Breast epithelium (tissue), 4 donors: Measurements from ENCODE around the gene TNPO1. TPM values are rescaled to one million over a fixed set of nuclear protein-coding genes. Genes with fewer than 3 reads are reported as not detected.

ENCODE experiments used
- DNase-seq, 2 donors: peaks; one replicate each; pipeline ENCODE4 v3.0.0-alpha.2; 2019; ENCODE audit warnings: low spot score in 2 of 2
- H3K27ac ChIP-seq, 2 donors: fragments of 200-600 bp; sonication (generic) in 1 of 2; one replicate each; pipeline ENCODE4 v1.5.1; 2016 to 2019; ENCODE audit warnings: mild to moderate bottlenecking in 1 of 2
- H3K27me3 ChIP-seq, 2 donors: fragments of 200-600 bp; sonication (generic) in 1 of 2; one replicate each; pipeline versions ENCODE4 v1.5.1 to v1.6.0; 2017 to 2019; ENCODE audit warnings: control low read depth in 1 of 2, mild to moderate bottlenecking in 1 of 2
- H3K36me3 ChIP-seq: fragments of 200-600 bp; one replicate; pipeline ENCODE4 v1.5.1; 2019
- H3K4me1 ChIP-seq, 2 donors: fragments of 200-600 bp; sonication (generic); one replicate each; pipeline ENCODE4 v1.5.1; 2016 to 2019; ENCODE audit warnings: control low read depth in 1 of 2
- H3K4me3 ChIP-seq, 3 donors: fragments of 200-600 bp; sonication (generic); 1 replicate in 2 of 3; 2 replicates in 1 of 3; pipeline ENCODE4 v1.5.1; 2016 to 2019; ENCODE audit warnings: mild to moderate bottlenecking in 3 of 3, moderate library complexity in 2 of 3
- H3K9me3 ChIP-seq, 2 donors: fragments of 200-600 bp; sonication (generic) in 1 of 2; one replicate each; pipeline ENCODE4 v1.5.1; 2016 to 2019; ENCODE audit warnings: control low read depth in 1 of 2
- CTCF ChIP-seq, 3 donors: fragments of 450-650 bp; IDR thresholded peaks; one replicate each; pipeline ENCODE4 v1.5.1; 2016 to 2017; ENCODE audit warnings: antibody characterized with exemption in 3 of 3, mild to moderate bottlenecking in 3 of 3, moderate library complexity in 3 of 3
- POLR2A ChIP-seq: fragments of 450-650 bp; IDR thresholded peaks from one replicate; pipeline ENCODE4 v1.6.1; 2016; ENCODE audit warnings: antibody characterized with exemption, mild to moderate bottlenecking, moderate library complexity
- intact Hi-C: fragments of 100-400 bp; cut with DNase I; formaldehyde crosslinking; loops from one replicate; pipeline ENCODE4 v1.15.1; 2023; ENCODE audit warnings: low total_unique reads
- total RNA-seq, 3 donors: library from RNA; depleted of rRNA; stranded (reverse); fragments of >200 nt; gene quantifications; one replicate each; pipeline ENCODE4 v1.1.0, GENCODE V29; 2016

Gene TNPO1
- total RNA-seq, 3 donors from 2014 or later, result 87.5 to 105 (median 87.8) TPM

GRCh38 chr5:72959257-72959656 lies 142.8 kb downstream of the TNPO1 start:
- no peaks in the 10 kb centered on the region for H3K9me3 ChIP-seq
- H3K27ac ChIP-seq, result no peak overlapping the region
- no peaks in the 10 kb centered on the region for H3K36me3 ChIP-seq
- no peaks in the 10 kb centered on the region for H3K4me1 ChIP-seq
- intact Hi-C loops, result no loop called here
- H3K4me3 ChIP-seq, result no peak overlapping the region
- no peak for DNase-seq
- no peaks in the 10 kb centered on the region for H3K27me3 ChIP-seq
- TF ChIP-seq CTCF (IDR thresholded peaks at IDR 0.05) (no peak), POLR2A (no peak)

Other genes starting within 250 kb of the TNPO1 start
- 10 to 100 TPM; 30.5 to 58.8 (median 46.7) TPM for gene FCHO2, start 139.4 kb downstream of the TNPO1 start, total RNA-seq